HCT116 (cell line): ENCODE data around the gene KIAA1549. TPM values are rescaled to one million over a fixed set of nuclear protein-coding genes. Genes with fewer than 3 reads are reported as not detected.

Experiments
- ATAC-seq: fragments of 200-7000 bp; cut with Tn5 transposase; 2 replicates; pipeline ENCODE4 v1.9.1; 2020; ENCODE audit warnings: mild to moderate bottlenecking, moderate library complexity
- BruUV-seq: library from RNA; stranded (reverse); fragments of 400-500 nt; replicated peaks from 2 replicates; lab custom pipeline; 2021; lab: Mats Ljungman, UMichigan
- CTCF ChIA-PET: fragments of 300-600 bp; sonication (Branson Sonifier 250); formaldehyde crosslinking; loops from one replicate; lab custom pipeline; 2021; ENCODE audit warnings: antibody characterized with exemption; lab: Charles Lee
- POLR2A ChIA-PET: fragments of 300-600, 350-600 bp; sonication (Branson Sonifier 250); formaldehyde crosslinking; loops from one replicate; lab custom pipeline; 2021; ENCODE audit warnings: antibody characterized with exemption; lab: Charles Lee
- RAD21 ChIA-PET, 2 experiments: fragments of 300-600 bp; sonication (Branson Sonifier 250); formaldehyde crosslinking; loops; one replicate each; lab custom pipeline; 2023; ENCODE audit warnings: low total read pairs in 2 of 2; ENCODE audit not compliant: uncharacterized antibody in 2 of 2, unreplicated experiment in 2 of 2, low non-redundant PET in 1 of 2; lab: Charles Lee
- DNase-seq: peaks from one replicate; pipeline ENCODE4 v3.0.0-alpha.2; 2010; ENCODE audit warnings: low read depth, low spot score
- H2AFZ ChIP-seq: fragments of 200-600 bp; shearing (Covaris generic), sonication (generic); 2 replicates; pipeline ENCODE4 v1.6.1; 2017; ENCODE audit warnings: low read depth, mixed run types, mixed read lengths, antibody characterized with exemption, low read length; ENCODE audit not compliant: poor library complexity, severe bottlenecking
- H3K27ac ChIP-seq: 2 replicates; pipeline ENCODE4 v1.5.1; 2012; ENCODE audit warnings: low read depth, low read length
- H3K27me3 ChIP-seq: fragments of 200-600 bp; sonication (generic); 2 replicates; pipeline ENCODE4 v1.6.1; 2016; ENCODE audit warnings: mixed run types, low read length, mixed read lengths; ENCODE audit not compliant: insufficient read depth
- H3K36me3 ChIP-seq, 2 experiments: fragments of 200-500 bp in 1 of 2; fragments of 200-600 bp in 1 of 2; sonication (Bioruptor generic) in 1 of 2; sonication (generic) in 1 of 2; 2 replicates each; pipeline versions ENCODE4 v1.5.1 to v1.6.1; 2014 to 2016; ENCODE audit warnings: low read length in 2 of 2, inconsistent platforms in 1 of 2, mixed read lengths in 1 of 2, mixed run types in 1 of 2; ENCODE audit not compliant: insufficient read depth in 2 of 2, control insufficient read depth in 1 of 2
- H3K4me1 ChIP-seq, 2 experiments: fragments of 200-600 bp in 1 of 2; sonication (generic) in 1 of 2; 2 replicates each; pipeline versions ENCODE4 v1.5.1 to v1.6.1; 2012 to 2017; ENCODE audit warnings: low read length in 2 of 2, inconsistent platforms in 1 of 2, mild to moderate bottlenecking in 1 of 2, mixed read lengths in 1 of 2, mixed run types in 1 of 2, moderate library complexity in 1 of 2; ENCODE audit not compliant: insufficient read depth in 2 of 2, control insufficient read depth in 1 of 2
- H3K4me2 ChIP-seq: fragments of 200-600 bp; sonication (generic); 2 replicates; pipeline ENCODE4 v1.6.1; 2017; ENCODE audit warnings: mixed run types, low read length, mixed read lengths
- H3K4me3 ChIP-seq, 2 experiments: fragments of 200-600 bp in 1 of 2; sonication (generic) in 1 of 2; replicated peaks in 1 of 2; 2 replicates each; pipeline ENCODE4 v1.5.1; 2011 to 2016; ENCODE audit warnings: low read length in 2 of 2, control low read depth in 1 of 2, low read depth in 1 of 2, mild to moderate bottlenecking in 1 of 2, mixed read lengths in 1 of 2, mixed run types in 1 of 2
- H3K79me2 ChIP-seq: fragments of 200-600 bp; sonication (generic); 2 replicates; pipeline ENCODE4 v1.6.1; 2017; ENCODE audit warnings: mild to moderate bottlenecking, mixed run types, low read length, moderate library complexity, mixed read lengths; ENCODE audit not compliant: insufficient read depth
- H3K9ac ChIP-seq: fragments of 200-600 bp; sonication (generic); 2 replicates; pipeline ENCODE4 v1.6.1; 2016; ENCODE audit warnings: low read length, mixed read lengths
- H3K9me2 ChIP-seq: fragments of 200-600 bp; sonication (generic), shearing (Covaris generic); 2 replicates; pipeline ENCODE4 v1.6.1; 2017; ENCODE audit warnings: mixed run types, mild to moderate bottlenecking, moderate library complexity; ENCODE audit not compliant: insufficient read depth
- H3K9me3 ChIP-seq, 2 experiments: fragments of 200-500 bp in 1 of 2; fragments of 200-600 bp in 1 of 2; sonication (Bioruptor generic) in 1 of 2; sonication (generic) in 1 of 2; 2 replicates each; pipeline ENCODE4 v1.6.1; 2014 to 2017; ENCODE audit warnings: low read length in 2 of 2, mixed read lengths in 2 of 2, inconsistent platforms in 1 of 2, low read depth in 1 of 2, mild to moderate bottlenecking in 1 of 2, mixed run types in 1 of 2, moderate library complexity in 1 of 2; ENCODE audit not compliant: control insufficient read depth in 1 of 2, insufficient read depth in 1 of 2
- H4K20me1 ChIP-seq: fragments of 200-600 bp; sonication (generic), shearing (Covaris generic); 2 replicates; pipeline ENCODE4 v1.6.1; 2017; ENCODE audit warnings: mixed run types, mild to moderate bottlenecking, moderate library complexity; ENCODE audit not compliant: insufficient read depth
- ATF3 ChIP-seq: IDR thresholded peaks from 2 replicates; pipeline ENCODE4 v1.6.1; 2012
- CBX3 ChIP-seq: IDR thresholded peaks from 2 replicates; pipeline ENCODE4 v1.6.1; 2012; ENCODE audit warnings: low read depth
- CEBPB ChIP-seq: IDR thresholded peaks from 2 replicates; pipeline ENCODE4 v1.6.1; 2012; ENCODE audit warnings: low read depth
- CTCF ChIP-seq, 3 experiments: fragments of 200-600 bp in 1 of 3; sonication (generic) in 1 of 3; IDR thresholded peaks in 2 of 3; conservative IDR thresholded peaks in 1 of 3; 2 replicates each; pipeline ENCODE4 v1.5.1; 2012 to 2017; ENCODE audit warnings: low read depth in 2 of 3, low read length in 2 of 3, antibody characterized with exemption in 1 of 3, borderline replicate concordance in 1 of 3, control low read depth in 1 of 3, mild to moderate bottlenecking in 1 of 3, mixed read lengths in 1 of 3, mixed run types in 1 of 3, moderate library complexity in 1 of 3; ENCODE audit not compliant: insufficient read depth in 1 of 3
- EGR1 ChIP-seq: IDR thresholded peaks from 2 replicates; pipeline ENCODE4 v1.6.1; 2012; ENCODE audit warnings: low read depth
- EZH2 ChIP-seq: fragments of 200-600 bp; sonication (generic); IDR thresholded peaks from 2 replicates; pipeline ENCODE4 v1.6.1; 2017; ENCODE audit warnings: antibody characterized with exemption, mixed run types
- EZH2phosphoT487 ChIP-seq: fragments of 200-600 bp; IDR thresholded peaks from 2 replicates; pipeline ENCODE4 v1.6.1; 2018; ENCODE audit warnings: antibody characterized with exemption, borderline replicate concordance
- FOSL1 ChIP-seq: IDR thresholded peaks from 2 replicates; pipeline ENCODE4 v1.6.1; 2012; ENCODE audit warnings: low read depth
- JUND ChIP-seq: IDR thresholded peaks from 2 replicates; pipeline ENCODE4 v1.6.1; 2012
- MAX ChIP-seq: IDR thresholded peaks from 2 replicates; pipeline ENCODE4 v1.6.1; 2012
- POLR2A ChIP-seq: IDR thresholded peaks from 2 replicates; pipeline ENCODE4 v1.7.0; 2011; ENCODE audit warnings: borderline replicate concordance; ENCODE audit not compliant: insufficient read depth, insufficient read length; ENCODE audit errors: extremely low read depth
- POLR2AphosphoS5 ChIP-seq: IDR thresholded peaks from 2 replicates; pipeline ENCODE4 v1.6.1; 2011; ENCODE audit warnings: mild to moderate bottlenecking, low read depth, low read length, moderate library complexity
- RAD21 ChIP-seq: IDR thresholded peaks from 2 replicates; pipeline ENCODE4 v1.6.1; 2012; ENCODE audit warnings: low read depth, mild to moderate bottlenecking
- REST ChIP-seq: IDR thresholded peaks from 2 replicates; pipeline ENCODE4 v1.6.1; 2012; ENCODE audit warnings: low read depth
- SIN3A ChIP-seq: IDR thresholded peaks from 2 replicates; pipeline ENCODE4 v1.6.1; 2012; ENCODE audit warnings: low read depth
- SP1 ChIP-seq: IDR thresholded peaks from 2 replicates; pipeline ENCODE4 v1.6.1; 2012; ENCODE audit warnings: low read depth
- SRF ChIP-seq: IDR thresholded peaks from 2 replicates; pipeline ENCODE4 v1.6.1; 2012; ENCODE audit warnings: low read depth
- YY1 ChIP-seq: IDR thresholded peaks from 2 replicates; pipeline ENCODE4 v1.6.1; 2011; ENCODE audit warnings: low read length, low read depth, moderate library complexity, mild to moderate bottlenecking; ENCODE audit not compliant: insufficient replicate concordance; ENCODE audit errors: extremely low read depth
- ZFX ChIP-seq: fragments of 450-650 bp; IDR thresholded peaks from 2 replicates; pipeline ENCODE4 v1.6.1; 2017
- ZNF274 ChIP-seq: fragments of 200-500 bp; sonication (Bioruptor generic); IDR thresholded peaks from 2 replicates; pipeline ENCODE4 v1.6.1; 2014; ENCODE audit warnings: mild to moderate bottlenecking, low read depth, low read length, inconsistent platforms
- intact Hi-C: fragments of 100-400 bp; cut with micrococcal nuclease; formaldehyde crosslinking; loops from 2 replicates; pipeline ENCODE4 v1.10.0; 2022
- total RNA-seq: library from RNA; stranded (reverse); gene quantifications from one replicate; pipeline ENCODE4 v1.2.1, GENCODE V29; 2021; ENCODE audit not compliant: unreplicated experiment

The KIAA1549 gene
- total RNA-seq, 1 experiment from 2014 or later, result 3.9 TPM

- CTCF ChIA-PET, result no interaction called here
- no peaks in the 10 kb centered on the region for H4K20me1 ChIP-seq
- H3K27ac ChIP-seq, result no peak overlapping the region
- no peaks in the 10 kb centered on the region for H3K9me2 ChIP-seq
- DNase-seq, result no peak
- H3K9me3 ChIP-seq, result no peaks in the 10 kb centered on the region
- peaks cover 12 to 22% of the 10 kb centered on the region in 2 experiments for H3K4me1 ChIP-seq
- no peak overlapping the region for H3K4me2 ChIP-seq
- no TSS peak for BruUV-seq
- H3K36me3 ChIP-seq, result no peaks in the 10 kb centered on the region
- POLR2A ChIA-PET, result no interaction called here
- no peaks in the 10 kb centered on the region for H3K79me2 ChIP-seq
- RAD21 ChIA-PET, result no interaction called here
- no peak overlapping the region for H3K9ac ChIP-seq
- H3K27me3 ChIP-seq, result no peaks in the 10 kb centered on the region
- no peak overlapping the region for H2AFZ ChIP-seq
- no peak overlapping the region for H3K4me3 ChIP-seq
- no peak for ATAC-seq
- intact Hi-C loops, result no loop called here
- no peak for TF ChIP-seq EZH2phosphoT487
- TF ChIP-seq ATF3, result no peak
- no peak for TF ChIP-seq JUND
- TF ChIP-seq REST, result no peak
- TF ChIP-seq MAX, result no peak
- TF ChIP-seq EZH2, result no peak
- no peak for TF ChIP-seq ZNF274
- TF ChIP-seq POLR2AphosphoS5, result no peak
- no peak for TF ChIP-seq EGR1
- TF ChIP-seq SRF, result no peak
- no peak for TF ChIP-seq CTCF (IDR thresholded peaks at IDR 0.05 in 2 of 3, conservative IDR thresholded peaks at IDR 0.05 in 1 of 3; ENCODE audit: borderline replicate concordance in 1 of 3, insufficient read depth in 1 of 3, low read depth in 2 of 3, low read length in 2 of 3)
- TF ChIP-seq CBX3, result no peak
- TF ChIP-seq POLR2A, result no peak
- no peak for TF ChIP-seq RAD21
- TF ChIP-seq CEBPB, result no peak
- TF ChIP-seq YY1, result no peak
- no peak for TF ChIP-seq FOSL1
- no peak for TF ChIP-seq ZFX
- TF ChIP-seq SIN3A, result no peak
- TF ChIP-seq SP1, result no peak
Measured at GRCh38 chr7:138932427-138932826, 48.8 kb downstream of the KIAA1549 start.
